ENCODE measurements around the gene GATAD2B.

- no peak for TF ChIP-seq EZH2 (IDR thresholded peaks at IDR 0.05; ENCODE audit: borderline replicate concordance)
- TF ChIP-seq CTCF (IDR thresholded peaks at IDR 0.05; ENCODE audit: poor library complexity) = no peak
Observed at GRCh38 chr1:153774026-153774595, 148.7 kb downstream of the GATAD2B start.

Data from hepatocyte (in vitro differentiated cells).